Cerebellar cortex (tissue), 1 donor: ENCODE results near the gene TIMM22.
"Not testable (repeated sequence)": the region's sequence is repeated elsewhere in the genome, so short reads cannot be mapped to it uniquely, and the experiment has no call there.

Source experiments
- DNase-seq: peaks from one replicate; pipeline ENCODE4 v3.0.0-alpha.2; 2015; ENCODE audit warnings: low spot score

The TIMM22 gene

DNA sequence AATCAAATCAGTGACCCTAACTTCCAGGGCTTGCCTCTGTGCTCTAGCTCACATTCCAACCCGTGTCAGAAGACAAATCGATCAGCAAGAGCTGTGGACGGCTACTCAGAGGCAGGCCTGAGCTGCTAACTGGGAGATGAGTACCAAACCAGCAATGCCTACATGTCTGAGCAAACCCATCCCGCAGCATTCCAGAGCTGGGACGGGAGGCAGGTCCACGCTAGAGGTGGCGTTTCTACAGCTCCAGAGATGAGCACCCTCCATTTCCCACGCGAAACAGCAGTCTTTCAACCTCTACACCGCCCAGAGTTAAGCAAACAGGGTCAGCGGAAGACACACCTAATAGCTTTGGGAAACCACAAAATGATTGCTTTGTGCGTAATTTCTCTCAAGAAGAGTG lies 23.9 kb upstream of the TIMM22 start:
- no peak for DNase-seq

DNA sequence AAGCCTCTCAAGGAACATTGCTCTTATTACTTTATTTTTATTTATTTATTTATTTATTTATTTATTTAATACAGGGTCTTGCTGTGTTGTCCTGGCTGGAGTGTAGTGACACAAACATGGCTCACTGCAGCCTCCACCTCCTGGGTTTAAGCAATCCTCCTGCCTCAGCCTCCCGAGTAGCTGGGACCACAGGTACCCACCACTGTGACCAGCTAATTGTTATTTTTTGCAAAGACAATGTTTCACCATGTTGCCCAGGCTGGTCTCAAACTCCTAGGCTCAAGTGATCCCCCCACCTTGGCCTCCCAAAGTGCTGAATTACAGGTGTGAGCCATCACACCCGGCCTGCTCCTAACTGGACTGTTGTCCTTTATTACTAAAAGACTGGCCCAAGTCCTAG lies 22.2 kb upstream of the TIMM22 start:
- DNase-seq: not testable (repeated sequence)

DNA sequence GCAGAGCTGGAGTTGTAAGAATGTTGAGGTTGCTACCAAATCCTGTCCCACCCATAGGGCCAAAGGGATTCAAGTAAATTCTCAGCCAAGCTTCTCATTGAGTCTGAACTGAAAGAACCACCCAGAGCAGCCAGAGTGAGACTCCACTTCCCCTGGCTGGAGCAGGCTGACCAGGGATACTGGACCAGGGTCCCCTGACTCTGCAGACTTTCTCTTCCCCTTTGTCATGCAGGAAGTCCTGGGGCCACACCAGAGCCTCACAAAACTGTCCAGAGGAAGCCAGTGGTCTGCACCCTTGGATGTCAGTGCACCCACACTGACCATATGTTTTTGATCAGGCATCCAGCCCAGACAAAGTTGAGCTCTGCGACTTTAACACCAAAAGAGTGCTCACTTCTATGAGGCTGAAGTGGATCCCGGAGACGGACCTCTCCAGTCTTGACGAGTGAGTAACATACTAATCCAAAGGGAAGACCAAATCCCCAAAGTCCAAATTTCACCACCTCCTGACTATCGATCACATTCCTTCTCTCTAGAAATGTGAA lies 21.5 kb upstream of the TIMM22 start:
- DNase-seq: no peak

DNA sequence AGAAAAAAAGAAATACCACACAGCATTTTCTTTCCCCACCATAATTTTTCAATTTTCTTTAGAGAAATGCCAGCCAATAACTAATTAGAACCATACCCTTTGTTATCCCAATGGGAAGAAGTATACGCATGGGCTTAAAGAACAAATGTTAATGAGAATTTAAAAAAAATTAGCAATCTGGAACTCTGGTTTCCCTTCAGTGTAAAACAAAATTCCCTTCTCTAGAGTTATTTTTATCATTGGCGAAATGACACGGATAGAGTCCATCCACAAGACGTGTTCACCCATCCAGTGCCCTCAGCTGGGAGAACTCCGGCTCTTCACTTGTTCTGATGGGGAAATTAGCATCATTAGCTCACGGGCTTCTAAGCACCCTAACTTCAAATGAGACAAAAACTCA lies 20.6 kb upstream of the TIMM22 start:
- no peak for DNase-seq

DNA sequence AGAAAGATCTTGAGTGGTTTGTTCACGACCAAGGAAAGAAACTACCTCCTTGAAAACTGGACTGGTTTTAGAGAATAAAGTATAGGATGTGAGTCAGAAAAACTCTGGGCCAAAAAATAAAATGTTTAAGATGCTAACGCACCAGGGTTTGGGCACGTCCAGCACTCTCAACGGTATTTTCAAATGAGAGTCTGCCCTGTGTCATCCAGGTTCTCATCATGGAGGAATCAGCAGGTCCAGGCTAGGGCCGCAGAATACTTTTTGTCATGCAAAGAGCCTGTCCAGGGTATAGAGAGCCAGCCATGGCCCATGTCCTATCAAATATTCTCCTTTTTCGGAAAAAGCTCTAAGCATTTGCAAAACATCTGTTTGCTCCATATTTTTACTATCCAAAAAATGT lies 19.8 kb upstream of the TIMM22 start:
- no peak for DNase-seq

DNA sequence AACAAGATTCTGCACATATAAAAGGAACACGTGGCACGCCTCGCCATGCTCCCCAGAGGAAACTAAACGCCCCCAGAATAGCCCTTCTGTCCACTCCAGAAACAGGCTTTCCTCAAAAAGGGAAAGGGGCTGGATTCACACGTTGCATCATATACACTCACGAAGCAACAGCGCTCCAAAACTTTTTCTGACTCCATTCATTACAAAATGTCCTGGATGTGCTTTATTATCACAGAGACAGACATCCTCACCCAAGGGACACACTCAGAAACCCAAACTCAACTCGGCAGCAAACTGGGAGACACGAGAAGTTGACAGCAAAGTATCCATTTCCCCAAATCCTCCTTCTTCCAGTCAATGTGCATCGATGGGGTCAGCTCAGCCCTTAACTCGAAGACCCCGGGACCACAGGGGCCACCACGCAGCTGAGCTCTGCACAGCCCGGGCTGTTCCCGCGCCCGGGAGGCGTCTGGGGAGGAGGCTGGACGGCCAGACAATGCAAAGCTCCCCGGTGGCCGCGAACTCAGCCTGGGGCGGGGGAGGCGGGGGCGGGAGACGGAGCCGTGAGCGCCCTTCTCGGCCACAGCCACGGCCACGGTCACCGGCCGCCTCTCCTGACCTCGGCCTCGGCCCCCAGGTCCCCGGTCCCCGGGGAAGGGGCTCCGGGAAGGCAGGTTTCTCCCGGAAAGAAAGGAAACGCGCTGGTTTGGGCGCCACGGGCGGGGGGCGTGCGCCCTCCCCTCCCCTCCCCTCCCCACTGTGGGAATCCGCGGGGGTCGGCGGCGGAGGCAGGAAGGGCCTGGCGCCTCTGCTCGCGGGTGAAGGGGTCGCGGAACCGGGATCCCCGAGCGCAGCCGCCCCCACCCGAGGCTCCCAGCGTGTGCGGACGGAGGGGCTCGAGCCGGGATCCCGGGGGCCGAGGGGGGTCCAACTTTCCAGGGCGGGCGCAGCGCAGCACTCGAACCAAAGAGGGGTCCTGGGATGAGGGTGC lies 18.5 kb upstream of the TIMM22 start:
- no peak for DNase-seq

DNA sequence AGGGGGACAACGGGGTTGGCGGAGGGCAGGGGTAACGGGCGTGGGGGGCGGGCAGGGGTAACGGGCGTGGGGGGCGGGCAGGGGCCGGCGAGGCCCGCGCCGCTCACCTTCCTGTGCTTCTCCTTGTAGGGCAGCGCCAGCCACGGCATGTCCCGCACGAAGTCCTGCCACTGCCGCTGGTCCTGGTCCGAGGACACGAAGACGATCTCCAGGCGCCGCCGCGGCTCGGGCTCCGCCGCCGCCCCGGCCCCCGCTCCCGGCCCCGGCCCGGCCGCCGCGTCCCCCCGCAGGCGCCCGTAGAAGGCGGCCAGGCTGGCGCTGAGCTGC lies 17.8 kb upstream of the TIMM22 start:
- no peak for DNase-seq

DNA sequence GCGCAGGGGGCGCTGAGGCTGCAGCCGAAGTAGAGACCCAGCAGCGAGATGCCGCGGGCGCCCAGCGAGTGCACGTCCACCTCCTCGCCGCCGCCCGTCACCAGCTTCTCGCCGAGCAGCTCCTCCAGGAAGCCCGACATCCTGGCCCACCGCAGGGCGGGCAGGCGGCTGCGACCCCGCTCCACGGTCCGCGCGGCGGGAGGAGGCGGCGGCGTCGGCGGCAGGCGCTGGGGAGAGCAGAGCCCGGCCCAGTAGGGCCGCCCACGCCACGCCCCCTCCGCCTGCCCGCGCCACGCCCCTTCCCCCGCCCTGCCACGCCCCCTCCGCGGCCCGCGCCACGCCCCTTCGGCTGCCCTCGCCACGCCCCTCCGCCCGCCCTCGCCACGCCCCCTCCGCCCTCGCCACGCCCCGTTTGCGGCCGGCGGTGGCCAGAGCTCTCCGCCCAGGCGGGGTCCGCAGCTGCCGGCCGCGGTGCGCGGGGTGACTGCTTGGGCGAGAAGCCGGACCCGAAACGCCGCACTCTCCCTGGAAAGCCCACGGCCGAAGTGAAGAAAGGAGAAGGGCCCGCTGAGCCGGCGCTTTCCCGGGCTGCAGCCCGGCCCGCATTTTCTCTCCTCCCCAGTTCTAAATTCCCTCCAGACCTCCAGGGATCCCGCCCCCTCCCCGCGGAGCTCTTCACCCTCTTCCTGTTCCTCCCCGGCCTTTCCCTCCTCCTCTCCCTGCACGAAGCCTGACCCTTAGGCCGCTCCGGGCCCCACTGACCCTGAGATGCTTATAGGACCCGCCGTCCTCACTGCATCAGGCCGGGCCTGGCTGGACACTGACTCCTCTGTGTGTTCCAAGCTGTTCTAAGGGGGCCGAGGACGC lies 17.2 kb upstream of the TIMM22 start, which contains the start of gene NXN:
TSS of gene NXN (minus strand) at position 238 of the 867 bp plus-strand sequence.
- DNase-seq: peak; percentile 77

DNA sequence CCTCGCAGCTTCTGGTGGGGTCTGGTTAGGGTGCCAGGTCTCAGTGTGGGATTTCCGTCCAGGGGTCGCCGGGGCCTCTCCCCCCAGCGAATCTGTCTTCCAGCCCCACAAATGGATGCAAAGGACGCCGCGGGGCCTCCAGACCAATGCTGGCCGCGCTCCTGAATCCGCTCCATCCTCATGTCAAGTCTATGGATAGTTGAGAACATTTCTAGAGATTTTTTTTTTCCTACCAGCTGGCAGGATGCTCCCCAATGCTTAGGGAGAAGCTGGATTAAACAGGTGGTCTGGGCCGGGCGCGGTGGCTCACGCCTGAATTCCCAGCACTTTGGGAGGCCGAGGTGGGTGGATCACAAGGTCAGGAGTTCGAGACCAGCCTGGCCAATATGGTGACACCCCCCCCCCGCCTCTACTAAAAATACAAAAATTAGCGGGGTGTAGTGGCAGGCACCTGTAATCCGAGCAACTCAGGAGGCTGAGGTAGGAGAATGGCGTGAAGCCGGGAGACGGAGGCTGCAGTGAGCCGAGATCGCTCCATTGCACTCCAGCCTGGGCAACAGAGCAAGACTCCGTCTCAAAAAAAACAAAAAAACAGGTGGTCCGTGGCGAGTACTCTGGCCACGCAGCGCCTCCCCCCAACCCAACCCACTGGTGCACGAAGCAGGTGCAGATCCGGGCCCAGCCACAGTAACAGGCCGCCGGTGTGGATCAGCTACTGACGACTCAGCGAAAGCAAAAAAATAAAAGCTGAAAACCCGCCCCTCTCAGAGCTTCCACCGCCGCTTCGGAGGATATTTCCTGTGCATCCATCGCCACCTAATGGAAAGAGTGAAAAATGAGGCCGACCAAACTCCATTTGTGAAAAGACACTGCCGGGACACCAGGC lies 16.3 kb upstream of the TIMM22 start:
- DNase-seq: peak; percentile 94

DNA sequence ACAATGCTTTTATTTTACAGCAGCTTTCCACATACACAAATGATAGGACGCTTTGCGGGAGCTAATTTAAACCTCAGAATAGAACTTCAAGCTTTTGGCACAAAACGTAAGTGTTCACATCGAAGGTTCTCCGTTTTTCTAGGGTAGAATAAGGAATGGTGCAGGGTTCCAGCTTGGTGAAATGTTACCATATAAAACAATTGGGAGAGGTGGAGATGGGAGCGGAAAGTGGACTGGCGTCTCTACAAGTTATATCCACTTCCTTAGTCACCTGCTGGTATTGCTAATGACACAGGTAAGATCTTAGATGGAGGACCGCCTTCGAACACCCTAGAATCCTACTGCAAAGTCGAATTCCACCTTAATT lies 15.7 kb upstream of the TIMM22 start:
- DNase-seq: no peak

DNA sequence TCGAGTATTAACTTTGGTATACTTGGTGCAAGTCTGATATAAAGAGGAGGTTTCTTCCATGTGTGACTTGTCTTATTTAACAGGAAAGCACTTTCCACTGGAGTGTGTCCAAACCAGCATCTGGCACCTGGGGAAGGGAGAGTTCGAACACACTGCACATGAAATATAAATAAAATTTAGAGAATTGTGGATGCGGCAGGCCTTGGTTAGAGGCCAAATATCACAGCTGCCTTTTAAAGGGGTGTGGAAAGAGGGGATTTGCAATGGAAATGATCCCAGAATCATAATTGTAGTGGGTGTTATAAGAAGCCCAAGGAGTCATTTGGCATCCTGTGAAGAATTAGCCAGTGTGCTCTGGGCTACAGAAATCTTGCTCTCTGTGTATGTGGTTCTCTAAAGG lies 13.0 kb upstream of the TIMM22 start:
- no peak for DNase-seq

DNA sequence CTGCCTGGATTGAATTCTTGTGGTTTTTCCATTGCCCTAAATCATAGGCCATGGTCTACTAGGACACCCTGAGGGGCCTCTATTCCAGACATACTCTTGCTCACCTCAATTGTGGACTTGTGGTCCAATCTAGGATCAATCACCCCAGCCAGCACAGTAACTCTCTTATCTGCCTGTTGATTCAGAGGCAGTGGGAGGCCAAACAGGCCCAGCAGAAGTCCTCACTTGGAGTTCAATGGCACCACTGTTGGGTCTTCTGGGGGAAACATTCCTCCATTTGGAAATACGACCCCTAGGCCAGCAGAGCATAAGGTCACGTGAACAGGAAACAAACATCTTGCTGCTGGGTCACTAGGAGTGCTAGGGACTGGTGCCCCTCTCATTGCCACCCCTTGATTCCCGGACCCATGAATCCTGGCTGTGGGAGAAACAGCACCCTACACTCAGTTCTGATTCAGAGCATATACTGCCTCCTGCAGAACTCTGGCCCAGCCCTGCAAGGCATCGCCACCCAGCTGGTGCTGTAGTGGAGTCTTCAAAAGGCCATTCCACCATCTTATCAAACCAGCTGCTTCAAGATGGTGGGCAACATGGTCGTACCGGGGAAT lies 10.5 kb upstream of the TIMM22 start:
- DNase-seq: no peak

DNA sequence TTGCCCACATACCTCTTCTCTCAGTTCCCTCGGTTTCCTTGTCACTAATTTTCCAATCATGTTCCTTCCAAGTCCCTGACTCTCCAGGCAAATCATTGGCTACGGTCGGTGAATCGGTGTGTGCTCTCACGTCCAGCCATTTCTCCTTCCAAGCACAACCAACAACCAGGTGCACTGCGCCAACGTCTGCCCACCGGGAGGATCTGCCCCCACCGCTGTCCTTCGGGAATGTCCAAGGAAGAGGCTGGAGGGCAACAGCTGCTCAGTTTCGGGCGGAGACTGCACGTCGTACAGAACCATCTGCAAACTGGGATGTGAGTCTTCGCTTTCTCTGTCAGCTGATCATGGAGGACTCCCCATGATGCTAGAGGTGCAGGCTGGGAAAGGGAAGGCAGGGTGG lies 9.0 kb upstream of the TIMM22 start:
- DNase-seq: no peak

DNA sequence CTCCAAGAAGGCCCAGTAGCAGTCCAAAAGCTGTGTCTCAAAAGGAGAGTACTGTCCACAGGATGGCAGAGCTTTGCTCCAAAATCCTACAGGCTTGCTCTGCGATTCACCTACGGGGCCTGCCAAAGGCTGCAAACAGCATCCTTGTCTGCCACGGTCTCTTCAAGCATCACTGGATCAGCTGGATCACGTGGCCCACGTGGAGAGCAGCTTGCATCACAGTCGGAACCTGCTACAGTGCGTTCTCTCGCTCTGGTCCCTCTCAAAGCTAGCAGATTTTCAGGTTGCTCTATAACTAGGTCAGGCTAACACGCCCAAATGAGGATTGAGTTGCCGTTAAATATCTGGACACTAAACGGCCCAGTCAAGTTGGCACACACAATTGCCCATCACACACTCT lies 8.4 kb upstream of the TIMM22 start:
- DNase-seq: peak; percentile 97

DNA sequence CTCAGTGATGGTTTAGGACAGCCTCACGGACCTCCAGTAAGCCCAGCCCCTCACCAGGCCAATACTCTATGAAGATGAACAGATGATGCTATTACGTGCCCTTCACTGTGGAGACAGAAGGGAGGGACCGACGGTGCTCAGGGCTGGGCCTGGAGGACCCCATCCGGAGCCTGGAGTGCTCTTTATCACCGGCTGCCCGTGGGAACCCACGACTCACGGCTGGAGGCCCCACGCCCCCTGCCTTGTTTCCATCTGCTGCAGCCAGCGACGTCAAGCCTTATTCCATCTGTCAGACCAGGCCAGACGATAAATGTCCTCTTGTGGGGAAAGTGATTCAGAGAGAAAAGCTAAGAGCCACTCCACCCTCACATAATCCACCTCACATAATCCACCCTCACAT lies 4.0 kb upstream of the TIMM22 start:
- no peak for DNase-seq

DNA sequence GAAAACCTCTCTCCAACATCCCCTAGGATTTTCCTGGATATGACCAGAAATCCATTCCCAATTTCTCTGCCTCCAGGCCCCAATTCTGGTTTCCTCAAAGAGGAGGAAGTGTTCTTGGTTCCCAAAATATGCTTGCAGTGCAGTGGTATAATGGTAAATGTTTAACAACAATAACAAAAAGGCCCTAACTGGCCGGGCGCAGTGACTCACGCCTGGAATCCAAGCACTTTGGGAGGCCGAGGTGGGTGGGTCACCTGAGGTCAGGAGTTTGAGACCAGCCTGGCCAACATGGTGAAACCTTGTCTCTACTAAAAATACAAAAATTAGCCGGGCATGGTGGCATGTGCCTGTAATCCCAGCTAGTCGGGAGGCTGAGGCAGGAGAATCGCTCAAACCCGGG lies 1.6 kb upstream of the TIMM22 start:
- DNase-seq: not testable (repeated sequence)

DNA sequence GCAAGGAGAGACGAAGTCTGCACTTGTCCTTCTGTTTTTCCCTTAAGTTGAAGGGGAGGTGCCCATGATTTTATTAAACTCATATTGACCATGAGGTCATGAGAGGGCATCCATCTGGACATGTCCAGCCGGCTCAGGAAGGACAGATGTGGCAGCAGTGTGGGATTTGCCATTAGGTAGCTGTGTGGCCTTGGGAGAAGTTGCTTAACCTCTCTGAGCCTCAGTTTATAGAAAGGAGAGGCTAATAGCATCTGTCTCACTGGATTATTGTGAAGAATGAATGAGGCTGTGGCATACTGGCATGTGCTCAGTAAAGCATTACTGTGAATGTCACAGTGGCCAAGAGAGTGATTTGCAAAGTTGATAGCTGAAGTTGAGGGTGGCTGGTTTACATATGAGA lies 1.2 kb downstream of the TIMM22 start:
- no peak for DNase-seq

DNA sequence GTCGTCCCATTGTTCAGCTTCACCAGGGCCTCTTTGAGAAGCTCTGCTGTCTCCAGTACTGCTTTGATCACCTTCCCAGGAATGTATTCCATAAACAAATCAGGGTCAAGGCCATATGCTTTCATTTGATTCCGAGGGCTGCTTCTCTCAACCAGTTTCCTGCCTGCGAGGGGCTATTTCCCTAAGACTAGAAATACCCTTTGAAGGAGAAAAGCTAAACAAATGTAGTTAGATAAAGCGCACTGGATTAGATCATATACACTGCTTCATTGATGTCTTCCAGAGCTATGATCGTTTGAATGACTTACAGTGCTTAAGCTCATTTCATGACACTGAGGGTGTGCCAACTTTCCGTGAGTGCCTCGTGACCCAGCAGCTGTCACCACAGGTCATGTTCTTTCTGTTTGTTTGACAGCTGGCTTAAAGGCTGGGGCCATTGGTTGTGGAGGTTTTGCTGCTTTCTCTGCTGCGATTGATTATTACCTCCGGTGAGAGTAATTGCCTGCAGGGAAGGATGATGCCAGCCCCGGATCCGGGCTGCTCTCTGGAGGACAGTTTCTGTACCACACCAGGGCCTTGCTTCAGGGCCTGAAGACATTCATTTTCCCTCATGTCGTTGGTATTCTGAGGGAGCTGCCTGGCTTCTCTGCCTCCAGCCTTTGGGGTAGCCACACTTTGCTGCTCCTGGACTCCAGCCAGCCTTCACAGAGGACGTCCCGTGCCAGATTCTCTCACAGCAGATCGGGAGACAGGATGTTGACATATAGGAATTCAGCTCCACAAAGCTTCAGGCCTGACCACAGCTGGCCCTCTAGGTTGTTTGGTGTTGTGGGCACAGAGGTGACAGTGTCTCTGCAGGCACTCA lies 3.9 kb downstream of the TIMM22 start:
- no peak for DNase-seq

DNA sequence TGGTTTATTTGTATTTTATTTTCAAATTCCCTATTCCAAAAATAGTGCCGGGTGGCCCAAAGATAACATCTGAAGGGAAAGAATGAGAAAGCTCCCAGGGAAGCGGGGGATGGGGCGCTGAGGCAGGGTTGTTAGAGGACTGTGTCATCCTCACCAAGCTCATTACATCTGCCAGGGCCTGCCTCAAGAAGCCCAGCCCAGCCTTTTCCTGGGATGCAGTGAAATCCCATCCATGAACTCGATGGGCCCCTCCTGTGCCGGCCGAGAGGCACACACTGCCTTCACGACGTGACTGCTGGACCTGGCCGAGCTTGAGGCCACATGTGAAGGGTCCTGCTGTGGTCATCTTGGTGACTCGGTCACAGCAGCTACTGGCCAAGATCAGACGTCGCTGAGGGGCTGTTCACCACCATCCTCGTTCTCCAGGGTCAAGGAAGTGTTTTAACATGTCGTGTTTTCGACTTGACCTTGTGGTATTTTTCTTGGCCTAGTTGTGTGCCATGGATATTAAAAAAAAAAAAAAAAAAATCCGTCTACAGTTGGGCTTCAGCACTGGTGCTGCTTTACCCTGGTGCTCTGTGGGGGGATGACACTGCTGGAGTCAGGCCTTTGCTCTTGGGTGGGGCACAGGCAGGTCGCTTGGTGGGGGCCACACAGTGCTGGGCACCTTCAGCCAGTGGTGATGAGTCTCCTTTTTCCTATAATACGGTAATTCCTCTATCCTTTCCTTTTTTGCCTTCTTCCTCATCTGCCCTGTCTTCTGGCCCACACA lies 4.9 kb downstream of the TIMM22 start:
- DNase-seq: no peak

DNA sequence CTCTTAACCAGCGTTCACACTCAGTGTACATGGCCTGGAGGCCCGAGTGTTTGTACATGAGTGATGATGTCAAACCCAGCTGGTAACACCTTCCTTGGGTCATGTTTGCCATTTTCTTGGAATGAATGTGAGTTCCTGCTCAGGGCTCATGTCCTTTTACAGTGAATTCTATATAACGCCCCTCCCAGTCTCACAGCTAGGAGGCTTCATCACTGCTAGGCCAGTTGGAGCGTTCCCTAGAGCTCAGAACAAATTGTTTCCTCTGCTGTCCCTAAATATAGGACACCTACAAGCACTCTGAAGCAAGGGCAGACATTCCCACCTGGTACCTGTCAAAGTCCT lies 5.5 kb downstream of the TIMM22 start:
- DNase-seq: no peak
